ENCODE measurements around the gene KCNJ10. TPM values are rescaled to one million over a fixed set of nuclear protein-coding genes. Genes with fewer than 3 reads are reported as not detected.

The KCNJ10 gene
- total RNA-seq, 1 donor from 2014 or later, result not detected

DNA sequence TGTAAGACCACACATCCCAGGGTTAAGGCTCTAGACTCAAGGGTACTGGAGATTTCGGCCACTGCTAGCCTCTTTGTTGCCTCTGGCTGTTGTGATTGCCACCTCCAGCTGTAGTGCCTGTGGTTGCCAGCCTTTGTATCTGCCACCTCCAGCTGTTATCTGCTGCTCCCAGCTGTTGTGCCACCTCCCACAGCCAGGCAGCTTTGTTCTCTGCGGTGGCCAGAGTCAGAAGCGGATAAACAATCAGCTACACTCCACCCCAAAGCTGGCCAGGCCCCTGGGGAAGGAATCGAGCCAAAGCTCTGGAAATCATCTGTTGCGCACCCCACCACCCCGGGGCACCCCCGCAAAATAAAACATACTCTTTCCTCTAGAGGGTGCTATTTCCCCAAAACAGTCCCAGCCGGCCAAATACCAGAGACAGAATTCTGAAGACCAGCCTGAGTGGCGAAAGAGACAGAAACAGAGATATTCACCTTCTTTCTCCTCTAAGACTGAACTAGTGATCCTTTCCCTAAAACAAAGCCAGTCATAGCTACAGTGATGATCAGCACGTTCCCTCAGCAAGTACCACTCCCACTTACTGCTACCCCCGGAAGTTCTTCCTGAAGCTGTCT, 23.4 kb downstream of the KCNJ10 start:
- H3K9me3 Mint-ChIP-seq, result no peaks in the 10 kb centered on the region
- TF ChIP-seq, protein P1, sequence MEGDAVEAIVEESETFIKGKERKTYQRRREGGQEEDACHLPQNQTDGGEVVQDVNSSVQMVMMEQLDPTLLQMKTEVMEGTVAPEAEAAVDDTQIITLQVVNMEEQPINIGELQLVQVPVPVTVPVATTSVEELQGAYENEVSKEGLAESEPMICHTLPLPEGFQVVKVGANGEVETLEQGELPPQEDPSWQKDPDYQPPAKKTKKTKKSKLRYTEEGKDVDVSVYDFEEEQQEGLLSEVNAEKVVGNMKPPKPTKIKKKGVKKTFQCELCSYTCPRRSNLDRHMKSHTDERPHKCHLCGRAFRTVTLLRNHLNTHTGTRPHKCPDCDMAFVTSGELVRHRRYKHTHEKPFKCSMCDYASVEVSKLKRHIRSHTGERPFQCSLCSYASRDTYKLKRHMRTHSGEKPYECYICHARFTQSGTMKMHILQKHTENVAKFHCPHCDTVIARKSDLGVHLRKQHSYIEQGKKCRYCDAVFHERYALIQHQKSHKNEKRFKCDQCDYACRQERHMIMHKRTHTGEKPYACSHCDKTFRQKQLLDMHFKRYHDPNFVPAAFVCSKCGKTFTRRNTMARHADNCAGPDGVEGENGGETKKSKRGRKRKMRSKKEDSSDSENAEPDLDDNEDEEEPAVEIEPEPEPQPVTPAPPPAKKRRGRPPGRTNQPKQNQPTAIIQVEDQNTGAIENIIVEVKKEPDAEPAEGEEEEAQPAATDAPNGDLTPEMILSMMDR (conservative IDR thresholded peaks at IDR 0.05), result peak; percentile 78
- H3K27me3 Mint-ChIP-seq, result peaks cover 55% of the 10 kb centered on the region
- DNase-seq (ENCODE audit: extremely low spot score, unreplicated experiment), result no peak
- H3K36me3 Mint-ChIP-seq, result no peaks in the 10 kb centered on the region
- peaks cover 11% of the 10 kb centered on the region for H3K4me1 Mint-ChIP-seq (ENCODE audit: unreplicated experiment)
- peak overlapping the region; percentile 46 for H3K4me3 Mint-ChIP-seq
- H3K27ac Mint-ChIP-seq, result peak overlapping the region; percentile 32

DNA sequence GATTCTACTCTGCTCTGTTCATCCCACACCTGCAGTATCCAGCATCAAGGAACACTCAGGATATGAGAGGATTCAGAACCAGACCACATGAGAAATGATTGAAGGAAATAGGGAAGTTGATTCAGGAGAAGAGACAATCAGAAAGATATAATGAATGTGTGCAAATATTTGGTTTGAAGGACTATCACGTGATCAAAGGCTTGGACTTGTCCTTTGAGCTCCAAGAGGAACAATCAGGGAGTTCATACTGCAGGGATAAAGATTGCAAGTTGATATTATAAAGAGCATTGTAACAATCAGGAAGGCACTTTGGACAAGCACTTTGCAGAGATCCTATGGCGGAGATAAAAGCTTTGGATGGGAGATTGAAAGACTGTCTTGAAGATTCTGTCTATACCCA, 24.3 kb downstream of the KCNJ10 start:
- no peak for DNase-seq (ENCODE audit: extremely low spot score, unreplicated experiment)
- H3K27ac Mint-ChIP-seq, result no peak overlapping the region
- H3K36me3 Mint-ChIP-seq, result no peaks in the 10 kb centered on the region
- TF ChIP-seq, protein P1 (conservative IDR thresholded peaks at IDR 0.05), result no peak
- H3K9me3 Mint-ChIP-seq, result no peaks in the 10 kb centered on the region
- peaks cover 11% of the 10 kb centered on the region for H3K4me1 Mint-ChIP-seq (ENCODE audit: unreplicated experiment)
- peaks cover 52% of the 10 kb centered on the region for H3K27me3 Mint-ChIP-seq
- H3K4me3 Mint-ChIP-seq, result no peak overlapping the region

DNA sequence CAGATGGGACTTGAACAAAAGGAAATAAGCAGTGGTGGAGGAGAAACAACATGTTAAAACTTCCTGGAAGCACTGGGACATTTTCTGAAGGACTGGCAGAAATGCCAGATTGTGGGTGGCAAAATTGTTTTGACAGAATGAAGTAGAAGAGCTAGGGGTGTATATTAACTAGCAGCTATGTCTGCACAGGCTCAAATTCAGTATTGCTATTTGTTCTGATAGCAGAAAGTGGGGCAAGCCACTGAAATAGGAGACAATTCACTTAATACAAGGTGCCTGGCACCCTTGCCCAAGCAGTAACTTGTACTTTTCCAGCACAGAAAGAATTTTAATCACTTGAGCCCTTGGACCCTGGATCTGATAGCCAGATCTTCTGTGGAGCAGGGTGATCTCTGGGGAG, 26.4 kb downstream of the KCNJ10 start:
- H3K27me3 Mint-ChIP-seq, result peaks cover 41% of the 10 kb centered on the region
- no peak for DNase-seq (ENCODE audit: extremely low spot score, unreplicated experiment)
- peaks cover 11% of the 10 kb centered on the region for H3K4me1 Mint-ChIP-seq (ENCODE audit: unreplicated experiment)
- H3K36me3 Mint-ChIP-seq, result no peaks in the 10 kb centered on the region
- TF ChIP-seq, protein P1 (conservative IDR thresholded peaks at IDR 0.05), result no peak
- H3K27ac Mint-ChIP-seq, result no peak overlapping the region
- H3K4me3 Mint-ChIP-seq, result no peak overlapping the region
- H3K9me3 Mint-ChIP-seq, result no peaks in the 10 kb centered on the region

DNA sequence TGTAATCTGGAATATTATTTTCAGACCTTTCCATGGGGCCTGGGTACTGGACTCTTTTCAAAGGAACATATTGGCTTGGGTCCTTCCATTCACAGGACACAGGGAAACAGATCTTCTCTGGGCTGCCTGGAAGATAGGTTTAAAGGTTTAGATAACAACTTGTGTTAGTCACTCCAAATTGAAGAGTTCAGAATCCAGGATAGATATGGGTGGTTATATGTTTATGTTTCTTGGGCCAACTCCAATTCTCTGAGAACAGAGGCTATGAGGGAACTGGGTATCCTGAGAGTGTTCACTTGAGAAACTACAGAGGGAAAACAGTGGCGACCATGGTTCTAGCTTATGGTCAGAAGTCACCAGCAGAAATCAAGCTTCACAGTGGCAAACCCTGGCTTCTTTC, 29.5 kb downstream of the KCNJ10 start:
- no peak overlapping the region for H3K27ac Mint-ChIP-seq
- no peaks in the 10 kb centered on the region for H3K36me3 Mint-ChIP-seq
- no peaks in the 10 kb centered on the region for H3K9me3 Mint-ChIP-seq
- DNase-seq (ENCODE audit: extremely low spot score, unreplicated experiment), result no peak
- TF ChIP-seq, protein P1 (conservative IDR thresholded peaks at IDR 0.05), result no peak
- no peak overlapping the region for H3K4me3 Mint-ChIP-seq
- H3K4me1 Mint-ChIP-seq (ENCODE audit: unreplicated experiment), result no peaks in the 10 kb centered on the region
- peaks cover 24% of the 10 kb centered on the region for H3K27me3 Mint-ChIP-seq

DNA sequence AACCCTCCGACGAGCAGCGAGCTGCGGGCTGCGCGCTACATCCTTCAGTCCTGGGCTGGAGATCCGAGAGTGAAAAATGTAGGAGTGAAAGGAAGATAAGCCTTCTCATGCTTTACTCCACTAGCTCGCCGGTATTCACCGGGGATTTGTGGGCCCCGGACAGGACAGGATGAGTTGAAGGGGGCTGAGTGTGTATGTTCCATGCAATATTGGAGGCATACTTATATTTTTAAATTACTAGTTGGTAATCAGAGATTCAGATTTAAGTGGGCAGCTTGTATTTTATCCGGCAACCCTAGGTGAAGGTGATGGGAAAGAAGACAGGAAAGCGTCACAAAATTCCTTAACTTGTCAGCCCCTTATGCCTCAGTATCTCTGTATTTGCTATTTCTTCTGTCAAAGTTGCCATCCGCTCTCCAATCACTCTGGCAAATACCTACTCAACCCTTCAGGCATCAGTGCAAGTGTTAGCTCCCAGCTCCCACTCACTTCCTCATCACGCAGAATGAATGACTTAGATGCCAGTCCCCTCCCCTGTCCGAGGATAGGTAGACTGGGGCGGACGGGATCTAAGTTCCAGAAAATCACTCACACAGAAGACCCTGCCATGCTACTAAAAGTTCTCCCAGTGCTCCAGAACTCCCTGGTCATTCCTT, 37.7 kb downstream of the KCNJ10 start:
- Mint-ChIP-seq H3K27ac (peak overlapping the region; percentile 88), H3K4me3 (peak overlapping the region; percentile 96), H3K27me3 (peaks cover 18% of the 10 kb centered on the region), H3K4me1 (ENCODE audit: unreplicated experiment) (peaks cover 18% of the 10 kb centered on the region), H3K36me3 (no peaks in the 10 kb centered on the region), H3K9me3 (no peaks in the 10 kb centered on the region)
- DNase-seq (ENCODE audit: extremely low spot score, unreplicated experiment), result no peak
- TF ChIP-seq, protein P1 (conservative IDR thresholded peaks at IDR 0.05), result no peak

Measured in type B pancreatic cell (in vitro differentiated cells).